Left renal cortex interstitium (tissue), 4 donors: Measurements from ENCODE around the gene PXMP2. TPM values are rescaled to one million over a fixed set of nuclear protein-coding genes. Genes with fewer than 3 reads are reported as not detected.

Source experiments
- DNase-seq, 4 donors: peaks; one replicate each; pipeline ENCODE4 v3.0.0-alpha.2; 2013; ENCODE audit warnings: low read depth in 4 of 4, low spot score in 2 of 4, missing footprints in 1 of 4
- polyA plus RNA-seq, 4 donors: library from polyadenylated mRNA; unstranded; fragments of 120-200 nt; gene quantifications; one replicate each; pipeline ENCODE4 v1.2.1, GENCODE V29; 2013; ENCODE audit not compliant: insufficient read length in 4 of 4

PXMP2 gene
- polyA plus RNA-seq, 4 donors, result 56.6 to 72.3 (median 59.0) TPM

DNA sequence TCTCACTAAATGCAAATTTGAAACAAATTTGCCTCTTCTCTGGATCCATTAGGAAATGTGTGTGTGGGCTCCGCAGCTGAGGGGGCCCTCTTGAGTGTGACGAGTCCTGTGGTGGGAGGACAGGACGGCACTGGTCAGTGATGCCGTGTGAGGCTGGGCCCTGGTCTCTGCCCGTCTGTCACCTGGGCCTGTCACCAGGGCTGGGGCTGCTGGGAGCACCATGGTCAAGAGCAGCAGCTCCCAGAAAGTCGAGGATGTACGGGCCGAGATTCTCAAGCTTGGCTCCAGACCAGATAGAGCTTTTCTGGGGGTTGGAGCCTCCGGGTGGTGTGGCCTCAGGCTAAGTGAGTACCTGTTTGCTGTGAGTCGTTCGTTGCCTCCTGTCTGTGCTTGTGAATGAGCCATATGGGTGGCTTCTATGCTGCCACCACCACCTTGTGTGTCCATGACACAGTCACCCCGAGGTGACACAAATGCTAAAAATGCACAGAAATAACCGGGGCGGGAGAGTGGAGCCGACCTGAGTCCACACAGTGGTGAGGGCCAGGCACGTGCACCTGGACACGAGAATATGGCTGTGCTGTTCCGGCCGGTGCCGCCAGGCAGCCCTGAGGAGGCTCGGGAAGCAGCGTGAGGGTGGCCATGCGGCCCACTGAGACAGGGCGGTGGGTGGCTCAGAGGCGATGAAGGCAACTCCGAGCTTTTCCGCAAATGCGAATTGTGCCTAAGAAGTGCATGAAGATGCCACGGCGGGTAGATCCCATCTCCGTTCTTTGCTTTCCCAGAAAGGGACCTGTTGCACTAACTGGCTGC, 32.0 kb downstream of the PXMP2 start:
- DNase-seq, result no peak

DNA sequence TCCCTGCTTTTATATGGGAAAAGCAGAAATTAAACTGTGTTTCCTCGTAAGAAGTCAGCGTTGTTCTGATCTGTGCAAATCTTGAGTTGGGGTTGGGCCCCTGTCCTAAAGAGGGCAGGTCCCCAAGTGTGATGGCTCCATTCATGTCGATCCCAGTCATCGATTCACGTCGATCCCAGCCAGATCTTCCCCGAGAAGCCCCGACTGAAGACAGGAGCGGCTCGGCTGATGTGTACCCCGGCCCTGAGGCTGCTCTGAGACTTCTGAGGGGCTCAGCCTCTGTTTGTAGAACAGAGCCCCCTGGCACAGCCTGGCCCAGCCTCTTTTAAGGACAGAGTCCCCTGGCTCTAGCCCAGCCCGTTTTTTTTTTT, 32.6 kb downstream of the PXMP2 start:
- DNase-seq, result no peak

DNA sequence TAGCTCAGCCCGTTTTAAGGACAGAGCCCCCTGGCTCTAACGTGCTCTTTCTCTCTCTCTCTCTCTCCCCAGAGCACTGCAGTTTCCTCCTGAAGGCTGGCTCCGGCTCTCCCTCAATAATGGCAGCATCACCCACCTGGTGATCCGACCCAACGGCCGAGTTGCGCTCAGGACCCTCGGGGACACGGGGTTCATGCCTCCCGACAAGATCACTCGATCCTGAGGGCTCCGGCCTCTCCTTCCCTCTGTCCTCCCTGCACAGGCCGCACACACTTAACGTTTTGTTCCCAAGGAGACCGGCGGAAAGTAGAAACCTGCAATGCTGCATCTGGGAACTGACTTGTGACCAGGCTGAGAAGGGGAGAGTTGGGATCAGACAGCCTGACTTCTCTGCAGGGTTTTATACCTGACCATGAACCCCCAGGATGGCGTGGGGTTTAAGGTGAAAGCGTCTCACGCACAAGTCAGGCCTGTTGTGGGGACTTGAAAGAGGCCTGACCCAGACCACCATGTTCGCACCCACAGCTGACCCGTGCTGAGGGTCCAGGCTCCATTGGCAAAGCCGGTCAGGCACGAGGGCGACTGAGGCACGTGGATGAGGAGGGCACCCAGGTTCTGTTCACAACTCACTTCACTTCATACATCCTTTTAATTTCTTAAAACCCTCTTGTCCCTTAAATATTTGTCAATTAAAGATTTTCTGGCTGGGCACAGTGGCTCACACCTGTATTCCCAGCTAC, 33.4 kb downstream of the PXMP2 start:
- no peak for DNase-seq

DNA sequence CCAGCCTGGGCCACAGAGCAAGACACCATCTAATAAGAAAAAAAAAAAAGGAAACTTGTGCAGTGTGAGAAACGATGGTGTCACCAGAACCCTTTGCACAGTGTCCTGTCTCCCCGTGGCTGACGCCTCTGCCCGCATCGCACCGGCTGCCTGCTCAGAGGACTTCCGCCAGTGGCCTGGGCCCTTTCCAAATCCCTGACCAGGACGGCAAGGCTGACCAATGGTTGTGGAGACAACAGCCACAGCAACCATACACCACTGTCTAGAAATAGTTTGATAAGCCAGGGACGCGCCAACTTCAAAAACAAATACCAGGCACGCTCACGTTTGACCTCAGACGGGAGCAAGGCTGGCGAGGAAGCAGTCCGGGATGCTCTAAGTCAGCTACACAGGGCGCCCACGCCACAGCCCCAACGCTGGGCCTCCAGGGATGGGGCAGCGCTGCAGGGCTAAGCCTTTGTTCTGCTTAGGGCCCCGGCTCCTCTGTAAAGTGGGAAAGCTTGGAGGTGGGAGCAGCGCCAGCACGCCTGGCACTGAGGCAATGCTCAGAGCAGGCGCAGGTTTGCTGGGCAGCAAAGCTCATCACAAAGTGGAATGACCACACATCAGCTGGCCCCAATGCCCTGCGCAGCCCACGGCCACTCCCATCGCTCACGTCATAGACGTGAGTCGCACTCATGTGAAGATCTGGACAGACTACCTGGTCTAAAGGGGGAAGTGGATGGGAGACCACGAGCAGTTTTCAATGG, 35.8 kb downstream of the PXMP2 start:
- no peak for DNase-seq

DNA sequence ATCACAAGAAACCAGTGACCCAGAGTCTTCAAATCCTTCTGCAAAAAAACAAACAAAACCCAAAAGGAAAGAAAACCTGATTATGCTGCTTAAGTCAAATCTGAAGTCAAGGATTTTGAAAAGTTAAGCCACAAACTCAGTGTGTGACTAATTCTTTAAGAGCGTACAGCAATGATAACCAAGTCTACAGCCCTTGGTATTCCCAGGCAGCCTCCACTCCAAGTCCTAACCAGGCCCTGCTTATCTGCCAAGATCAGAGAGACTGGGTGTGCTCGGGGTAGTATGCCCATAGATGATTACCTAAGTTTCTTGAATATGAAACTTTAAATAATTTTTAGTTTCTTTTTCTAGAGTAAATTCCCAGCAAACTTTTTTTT, 36.4 kb downstream of the PXMP2 start:
- DNase-seq, result no peak

DNA sequence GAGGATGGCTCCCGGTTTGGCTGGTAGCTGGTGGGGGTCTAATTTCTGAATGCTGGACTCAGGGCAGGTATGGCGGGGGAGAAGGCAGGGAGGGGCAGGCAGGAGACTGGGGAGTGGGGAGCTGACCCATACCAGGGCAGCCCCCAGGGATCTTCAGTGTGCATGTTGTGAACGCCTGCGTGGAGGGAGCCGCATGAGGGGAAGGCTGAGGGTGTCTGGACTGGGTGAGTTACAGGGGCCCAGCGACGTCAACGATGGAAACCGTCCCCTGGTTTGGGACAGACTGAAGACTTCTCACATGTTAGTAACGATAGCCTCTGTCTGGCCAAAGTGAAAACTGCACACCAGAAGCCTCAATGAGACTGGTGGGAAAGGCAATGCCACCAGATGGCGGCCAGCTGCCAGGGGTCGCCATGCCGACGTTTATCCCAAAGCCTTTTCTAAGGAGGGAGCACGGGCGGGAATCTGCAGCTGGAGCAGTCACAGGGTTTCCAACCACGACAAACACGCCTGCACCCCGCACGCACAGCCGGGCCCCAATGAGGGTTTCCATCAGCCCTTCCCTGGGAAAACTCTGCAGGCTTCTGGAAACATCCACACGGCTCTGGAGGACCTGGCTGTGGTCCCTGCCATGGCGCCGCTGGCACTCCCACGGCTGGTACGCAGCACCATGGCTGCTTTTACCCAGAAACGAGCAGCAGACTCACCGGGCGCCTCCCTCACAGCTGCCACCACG, 37.3 kb downstream of the PXMP2 start:
- no peak for DNase-seq

DNA sequence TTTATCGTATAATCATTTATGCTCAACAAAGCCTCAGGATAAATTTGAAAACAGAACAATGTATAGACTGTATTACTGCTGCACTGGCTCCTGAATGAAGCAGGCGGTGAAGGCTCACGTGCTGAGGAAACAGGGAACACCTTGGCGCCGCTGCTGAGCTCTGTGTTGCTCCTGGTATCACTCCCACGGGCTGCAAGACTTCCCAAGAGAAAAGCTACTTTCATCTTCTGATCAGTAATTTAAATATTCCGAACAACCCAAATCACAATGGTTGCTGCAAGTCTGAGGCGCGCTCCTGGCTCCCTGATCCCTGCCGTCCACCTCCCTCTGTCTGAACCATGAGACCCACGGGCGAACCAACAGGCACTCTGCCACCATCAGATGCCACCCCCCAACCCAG, 39.0 kb downstream of the PXMP2 start:
- no peak for DNase-seq

DNA sequence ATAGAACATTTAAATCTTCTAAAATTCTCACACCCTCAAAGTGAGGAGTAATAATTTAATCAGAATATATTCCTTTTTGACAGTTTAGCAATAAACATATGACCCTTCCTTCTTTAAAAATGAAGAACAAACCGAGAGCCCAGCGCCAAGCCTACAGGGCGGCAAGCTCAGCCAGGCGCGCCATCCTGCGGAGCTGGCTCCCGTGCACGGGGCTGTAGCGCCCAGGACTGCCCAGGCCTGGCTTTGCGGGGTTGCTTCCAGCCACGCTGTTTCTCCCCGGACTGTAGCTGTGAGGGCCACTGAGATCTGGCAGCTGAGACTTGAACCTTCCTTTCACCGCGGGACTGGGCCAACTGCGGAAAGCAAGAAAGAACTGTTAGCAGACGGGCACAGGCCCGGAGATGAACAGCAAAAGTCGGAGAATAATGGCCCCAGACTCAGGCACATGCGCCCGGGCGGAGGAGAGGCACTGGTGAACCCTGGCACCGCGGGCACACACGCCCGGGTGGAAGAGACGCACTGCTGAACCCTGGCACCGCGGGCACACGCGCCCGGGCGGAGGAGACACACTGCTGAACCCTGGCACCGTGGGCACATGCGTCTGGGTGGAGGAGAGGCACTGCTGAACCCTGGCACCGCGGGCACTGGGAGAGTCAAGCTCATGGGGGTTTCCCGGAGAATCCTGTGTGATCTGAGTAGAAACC, 39.9 kb downstream of the PXMP2 start:
- DNase-seq, result no peak

DNA sequence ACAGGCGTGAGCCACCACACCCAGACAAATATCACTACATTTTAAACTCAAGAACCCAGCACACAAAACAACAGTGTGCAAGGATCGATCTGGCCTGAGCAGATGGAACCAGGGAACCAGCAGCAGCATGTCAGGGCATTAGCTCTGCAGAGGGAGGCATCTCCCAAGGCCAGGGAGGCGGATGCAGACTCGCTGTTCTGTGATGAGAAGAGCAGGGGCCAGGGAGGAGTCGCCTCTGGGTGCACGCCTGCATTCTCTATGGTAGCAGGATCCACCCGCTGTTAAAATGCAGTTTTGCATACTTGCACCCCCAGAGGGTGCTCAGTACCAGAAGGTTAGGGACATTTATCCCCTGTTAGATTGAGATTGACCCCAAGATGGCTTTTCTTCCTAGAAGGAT, 41.1 kb downstream of the PXMP2 start:
- no peak for DNase-seq

DNA sequence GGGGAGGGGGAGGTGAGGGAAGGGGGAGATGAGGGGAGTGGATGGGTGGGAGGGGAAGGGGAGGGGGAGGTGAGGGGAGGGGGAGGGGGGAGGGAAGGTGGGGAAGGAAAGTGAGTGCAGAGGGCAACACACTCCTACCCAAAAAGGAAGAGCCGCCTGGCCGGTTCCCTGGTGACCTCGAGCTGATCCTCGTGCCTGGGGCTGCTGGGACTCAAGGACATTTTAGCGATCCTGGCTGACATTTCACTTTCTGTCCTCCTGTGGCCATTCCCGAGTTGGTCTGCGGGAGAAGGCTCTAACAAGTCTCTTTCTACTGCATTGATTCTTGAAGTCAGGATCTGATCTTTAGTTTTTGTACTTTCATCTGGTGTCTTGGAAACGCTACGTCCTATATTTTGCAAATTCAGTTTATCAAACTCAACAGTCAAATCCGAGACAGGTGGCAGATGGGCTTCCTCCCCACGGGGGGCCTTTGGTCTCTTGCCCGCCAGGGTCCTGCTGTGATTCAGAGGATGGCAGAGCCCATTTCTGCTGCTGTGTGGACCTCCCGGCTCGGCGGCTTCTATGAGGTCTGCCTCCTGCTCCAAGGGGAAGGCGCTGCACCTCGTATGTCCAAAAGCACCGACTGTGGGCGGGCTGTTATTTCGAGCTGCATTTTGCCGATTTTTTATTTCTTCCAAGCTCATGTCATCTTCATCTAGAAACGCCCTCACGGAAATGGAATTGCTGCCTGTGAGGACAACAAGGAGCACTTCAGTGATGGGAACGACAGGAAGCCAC, 42.3 kb downstream of the PXMP2 start:
- DNase-seq, result no peak

DNA sequence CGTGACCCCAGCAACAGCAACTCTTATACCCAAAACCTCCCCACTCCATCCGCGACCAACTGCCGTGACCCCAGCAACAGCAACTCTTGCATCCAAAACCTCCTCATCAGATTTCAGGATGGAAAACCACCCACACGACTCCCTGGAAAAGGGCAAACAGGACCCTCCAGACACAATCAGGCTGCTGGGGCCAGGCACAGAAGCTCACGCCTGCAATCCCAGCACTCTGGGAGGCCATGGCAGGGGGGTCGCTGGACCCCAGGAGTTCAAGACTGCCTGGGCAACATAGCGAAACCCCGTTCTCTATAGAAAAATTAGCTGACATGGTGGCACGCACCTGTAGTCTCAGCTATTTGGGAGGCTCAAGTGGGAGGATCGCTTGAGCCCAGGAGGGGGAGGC, 43.0 kb downstream of the PXMP2 start:
- no peak for DNase-seq

DNA sequence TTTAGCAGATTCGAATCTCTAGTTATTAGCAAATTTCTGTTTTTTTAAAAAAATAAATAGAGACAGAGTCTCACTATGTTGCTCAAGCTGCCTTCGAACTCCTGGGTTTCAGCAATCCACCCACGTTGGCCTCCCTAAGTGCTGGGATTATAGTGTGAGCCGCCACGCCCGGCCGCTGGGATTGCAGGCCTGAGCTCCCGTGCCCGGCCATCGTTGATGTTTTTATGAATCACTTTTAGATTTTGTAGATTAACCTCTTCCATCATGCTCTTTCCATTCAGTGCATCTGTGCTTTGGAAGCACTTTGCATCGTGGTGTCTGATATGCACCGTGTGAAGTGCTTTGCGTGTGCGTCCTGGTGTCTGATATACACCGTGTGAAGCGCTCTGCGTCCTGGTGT, 44.2 kb downstream of the PXMP2 start:
- no peak for DNase-seq

DNA sequence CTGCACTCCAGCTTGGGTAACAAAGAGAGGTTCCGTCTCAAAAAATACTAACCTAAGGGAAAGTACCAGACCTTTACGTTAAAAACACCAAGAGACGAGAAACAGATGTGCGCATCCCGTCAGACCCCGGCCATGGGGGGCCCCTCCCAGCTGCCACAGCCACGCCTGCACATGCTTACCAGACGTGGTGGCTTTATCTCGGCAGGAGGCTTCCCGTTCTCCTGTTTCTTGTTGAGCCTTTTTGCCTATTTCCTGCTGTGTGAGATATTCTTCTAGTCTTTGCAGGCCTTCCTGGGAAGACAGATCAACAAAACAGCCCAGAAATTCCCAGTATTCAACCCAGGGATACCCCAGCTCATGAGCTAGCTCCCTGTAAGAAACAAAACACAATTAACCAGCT, 46.8 kb downstream of the PXMP2 start:
- no peak for DNase-seq

DNA sequence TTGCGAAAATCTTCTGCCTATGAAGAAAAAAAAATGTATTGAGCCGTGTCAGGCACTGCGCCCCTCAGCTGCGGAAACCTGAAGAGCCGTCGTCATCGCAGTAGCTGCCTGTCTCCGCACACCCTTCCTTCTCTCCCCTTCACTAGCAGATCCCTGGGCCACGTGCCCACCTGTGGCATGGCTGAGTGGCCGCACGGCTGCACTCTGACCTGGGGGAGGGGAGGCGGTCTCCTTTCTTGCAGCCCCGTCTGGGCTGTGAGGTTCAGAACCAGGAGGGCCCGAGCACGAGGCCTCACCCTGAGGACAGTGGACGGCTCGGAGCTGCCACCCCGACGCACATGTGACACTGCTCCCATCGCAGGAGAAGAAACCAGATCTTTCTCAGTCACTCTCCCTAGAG, 48.1 kb downstream of the PXMP2 start:
- DNase-seq, result no peak

DNA sequence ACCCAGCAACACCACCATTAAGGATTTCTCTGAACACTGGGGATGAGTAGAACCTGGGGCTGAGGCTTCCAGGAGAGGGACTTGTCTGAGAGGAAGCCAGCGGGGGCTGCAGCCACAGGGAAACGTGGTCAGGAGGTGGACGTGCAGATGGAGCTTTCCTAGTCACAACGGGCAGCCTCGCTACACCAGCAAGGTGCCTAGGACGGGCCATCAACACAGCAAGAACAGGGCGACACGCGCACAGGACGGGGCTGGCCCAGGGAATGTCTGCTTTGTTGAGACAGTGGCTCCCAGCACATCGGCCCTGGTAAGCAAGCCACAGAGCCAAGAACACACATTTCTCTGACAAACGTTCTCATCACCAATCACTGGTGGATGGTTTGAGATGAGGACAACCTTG, 49.0 kb downstream of the PXMP2 start:
- DNase-seq, result no peak

DNA sequence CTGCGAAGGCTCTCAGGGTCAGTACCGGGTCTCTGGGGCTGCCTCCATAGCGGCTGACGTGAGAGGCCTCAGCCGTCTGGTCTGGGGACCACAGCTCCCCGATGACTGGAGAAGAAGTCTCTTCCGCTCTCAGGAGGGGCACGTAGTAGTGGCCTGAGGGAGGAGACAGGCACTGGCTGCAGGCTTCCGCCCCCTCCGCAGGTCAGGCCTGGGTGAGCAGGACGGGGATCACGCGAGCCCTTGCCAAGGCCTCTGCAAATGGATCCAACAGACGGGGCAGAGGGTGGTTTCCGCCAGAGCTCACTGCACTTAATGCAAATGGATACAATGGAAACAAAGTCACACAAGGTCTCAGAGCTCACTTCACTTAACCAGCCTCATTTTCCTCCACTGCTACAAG, 49.5 kb downstream of the PXMP2 start:
- no peak for DNase-seq

DNA sequence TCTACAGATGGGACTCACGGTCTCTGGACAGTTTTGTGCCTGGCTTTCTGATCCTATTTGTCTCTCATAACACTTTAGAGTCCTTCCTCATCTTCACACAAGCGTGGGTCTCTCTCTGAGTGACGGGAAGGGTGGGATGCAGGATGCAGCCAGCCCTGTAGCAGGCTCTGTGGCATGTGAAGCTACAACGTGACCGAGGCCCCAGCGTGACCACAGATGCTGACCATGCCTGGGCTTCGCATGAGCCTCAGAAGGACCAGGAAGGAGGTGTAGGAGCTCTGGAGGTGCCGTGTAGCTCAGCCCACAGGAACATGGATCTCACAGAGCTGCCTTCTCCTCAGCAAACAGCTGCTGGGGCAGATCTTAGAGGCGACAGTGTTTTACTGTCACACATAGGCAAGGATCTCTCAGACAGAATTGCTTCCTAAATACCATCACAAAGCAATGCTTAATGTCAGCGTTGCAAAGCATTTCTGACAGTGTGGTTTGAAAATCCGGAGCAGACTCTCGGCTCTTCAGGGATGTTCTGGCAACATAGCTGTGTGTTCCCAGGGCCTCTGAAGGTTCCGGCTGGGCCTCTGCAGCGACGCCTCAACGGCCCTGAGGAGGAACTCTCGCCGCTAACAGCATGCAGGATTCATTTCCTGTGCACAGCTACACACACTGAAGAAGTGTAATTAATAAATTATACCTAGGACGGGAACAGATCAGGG, 52.4 kb downstream of the PXMP2 start:
- no peak for DNase-seq

DNA sequence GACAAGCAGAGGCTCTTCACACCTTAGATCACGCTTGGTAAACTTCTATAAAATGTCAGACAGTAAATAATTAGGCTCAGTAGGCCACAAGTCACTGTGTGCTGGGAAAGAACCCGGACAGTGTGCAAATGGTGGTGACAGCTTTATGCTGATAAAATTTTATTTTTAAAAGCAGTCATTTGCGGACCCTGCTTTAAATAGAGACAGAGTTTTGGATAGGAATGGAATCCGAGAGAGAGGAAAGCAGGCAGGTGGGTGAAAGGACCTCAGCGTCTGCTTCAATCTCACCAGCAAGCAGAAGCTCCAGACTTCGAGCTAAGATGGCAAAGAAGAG, 52.9 kb downstream of the PXMP2 start:
- no peak for DNase-seq

DNA sequence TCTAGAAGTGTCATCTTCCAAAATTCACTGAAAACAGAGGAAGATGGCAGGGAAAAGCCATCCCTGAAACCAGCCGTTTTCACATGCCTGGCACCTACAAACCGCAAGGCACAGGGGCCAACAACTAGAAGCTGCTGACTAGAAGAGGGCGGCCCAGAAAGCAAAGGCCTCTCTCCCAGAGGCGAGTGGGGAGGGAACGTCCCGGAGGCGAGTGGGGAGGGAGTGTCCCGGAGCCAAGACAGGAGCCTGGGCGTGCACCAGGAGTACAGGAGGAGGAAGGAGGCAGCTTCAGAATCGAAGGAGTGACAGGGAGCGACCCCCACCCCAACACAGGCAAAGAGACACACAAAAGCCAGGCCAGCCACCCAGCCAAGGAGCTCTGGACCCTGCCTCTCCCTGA, 53.3 kb downstream of the PXMP2 start:
- DNase-seq, result no peak
